B cell (primary cell): ENCODE results near the gene MMP15. TPM values are rescaled to one million over a fixed set of nuclear protein-coding genes. Genes with fewer than 3 reads are reported as not detected.

Source experiments
- ATAC-seq: fragments of 200-7000 bp; cut with Tn5 transposase; one replicate; pipeline ENCODE4 v1.10.0; 2021; ENCODE audit warnings: low read depth, mild to moderate bottlenecking, moderate number of reproducible peaks, moderate library complexity
- CTCF ChIA-PET: fragments of 350-600 bp; sonication (Branson Sonifier 250); formaldehyde crosslinking; loops from one replicate; lab custom pipeline; 2021; ENCODE audit warnings: antibody characterized with exemption, inconsistent platforms; lab: Charles Lee
- POLR2A ChIA-PET: fragments of 350-600 bp; sonication (Branson Sonifier 250); formaldehyde crosslinking; loops from one replicate; lab custom pipeline; 2021; ENCODE audit warnings: antibody characterized with exemption; lab: Charles Lee
- DNase-seq: peaks from one replicate; pipeline ENCODE4 v3.0.0; 2013
- H2AFZ ChIP-seq: 2 replicates; pipeline ENCODE4 v1.6.1; 2012; ENCODE audit warnings: mild to moderate bottlenecking, low read depth, low read length; ENCODE audit not compliant: insufficient read depth, poor library complexity, severe bottlenecking
- H3K27ac ChIP-seq, 2 donors: 1 replicate in 1 of 2; 2 replicates in 1 of 2; pipeline ENCODE4 v1.5.1; 2012 to 2013; ENCODE audit warnings: low read length in 2 of 2, mild to moderate bottlenecking in 2 of 2, moderate library complexity in 1 of 2
- H3K27me3 ChIP-seq, 4 experiments: fragments of 200-600 bp in 1 of 4; sonication (generic) in 1 of 4; replicated peaks in 1 of 4; 1 replicate in 2 of 4; 2 replicates in 2 of 4; pipeline versions ENCODE4 v1.6.1 to v1.7.0; 2013 to 2016; ENCODE audit warnings: low read length in 3 of 4, mild to moderate bottlenecking in 2 of 4, mixed read lengths in 1 of 4, moderate library complexity in 1 of 4; ENCODE audit not compliant: insufficient read depth in 4 of 4, control insufficient read depth in 3 of 4; ENCODE audit errors: control extremely low read depth in 1 of 4
- H3K36me3 ChIP-seq, 2 experiments: replicated peaks in 1 of 2; 1 replicate in 1 of 2; 2 replicates in 1 of 2; pipeline versions ENCODE4 v1.6.1 to v1.7.1; 2013; ENCODE audit warnings: low read length in 1 of 2; ENCODE audit not compliant: insufficient read depth in 2 of 2, control insufficient read depth in 1 of 2; ENCODE audit errors: control extremely low read depth in 1 of 2, extremely low read depth in 1 of 2
- H3K4me1 ChIP-seq, 2 donors: fragments of 200-600 bp in 1 of 2; sonication (generic) in 1 of 2; 1 replicate in 1 of 2; 2 replicates in 1 of 2; pipeline versions ENCODE4 v1.5.1 to v1.6.1; 2013 to 2017; ENCODE audit warnings: low read length in 2 of 2; ENCODE audit not compliant: control insufficient read depth in 2 of 2, insufficient read depth in 2 of 2
- H3K4me2 ChIP-seq: replicated peaks from 2 replicates; pipeline ENCODE3; 2012; ENCODE audit warnings: mild to moderate bottlenecking, low read depth, low read length; ENCODE audit not compliant: poor library complexity, severe bottlenecking
- H3K4me3 ChIP-seq, 5 experiments: fragments of 200-600 bp in 1 of 5; sonication (generic) in 1 of 5; 1 replicate in 3 of 5; 2 replicates in 2 of 5; pipeline versions ENCODE4 v1.5.1 to v1.7.0; 2011 to 2016; ENCODE audit warnings: low read length in 4 of 5, mild to moderate bottlenecking in 4 of 5, low read depth in 2 of 5, control low read depth in 1 of 5, moderate library complexity in 1 of 5; ENCODE audit not compliant: insufficient read depth in 1 of 5; ENCODE audit errors: control extremely low read depth in 1 of 5, extremely low read depth in 1 of 5
- H3K79me2 ChIP-seq: fragments of 200-600 bp; sonication (generic); one replicate; pipeline ENCODE4 v1.6.0; 2016; ENCODE audit warnings: low read length; ENCODE audit not compliant: control insufficient read depth, insufficient read depth
- H3K9ac ChIP-seq: fragments of 200-600 bp; sonication (generic); 2 replicates; pipeline ENCODE4 v1.6.1; 2017; ENCODE audit warnings: mild to moderate bottlenecking, low read length, moderate library complexity
- H3K9me3 ChIP-seq, 3 donors: one replicate each; pipeline versions ENCODE4 v1.6.1 to v1.7.1; 2013; ENCODE audit warnings: low read length in 2 of 3; ENCODE audit not compliant: control insufficient read depth in 2 of 3, insufficient read depth in 1 of 3; ENCODE audit errors: control extremely low read depth in 1 of 3
- H4K20me1 ChIP-seq: 2 replicates; pipeline ENCODE4 v1.6.0; 2012; ENCODE audit warnings: mild to moderate bottlenecking, low read length; ENCODE audit not compliant: insufficient read depth, control insufficient read depth, poor library complexity, severe bottlenecking
- H3K27ac Mint-ChIP-seq: one replicate; pipeline ENCODE4 v1.8.0; 2021; ENCODE audit warnings: mixed read lengths
- H3K27me3 Mint-ChIP-seq: one replicate; pipeline ENCODE4 v1.8.0; 2021; ENCODE audit warnings: mixed read lengths
- H3K4me1 Mint-ChIP-seq: one replicate; pipeline ENCODE4 v1.8.0; 2021; ENCODE audit warnings: mixed read lengths
- H3K4me3 Mint-ChIP-seq: one replicate; pipeline ENCODE4 v1.8.0; 2021; ENCODE audit warnings: mixed read lengths
- H3K9me3 Mint-ChIP-seq: one replicate; pipeline ENCODE4 v1.8.0; 2022; ENCODE audit warnings: mixed read lengths; ENCODE audit not compliant: insufficient read depth
- CTCF ChIP-seq: fragments of 200-600 bp; IDR thresholded peaks from one replicate; pipeline ENCODE4 v1.8.0; 2022; ENCODE audit warnings: antibody characterized with exemption, mild to moderate bottlenecking
- EZH2 ChIP-seq: IDR thresholded peaks from 2 replicates; pipeline ENCODE4 v1.6.1; 2012; ENCODE audit warnings: borderline replicate concordance, low read depth, mild to moderate bottlenecking, moderate library complexity, low read length; ENCODE audit not compliant: insufficient read depth, poor library complexity, severe bottlenecking
- WGBS: methylation state at CpG from one replicate; pipeline ENCODE4 v1.1.5; 2013; ENCODE audit warnings: missing lambda C conversion rate; ENCODE audit not compliant: insufficient coverage; 5-methylcytosine and 5-hydroxymethylcytosine counted together
- intact Hi-C: fragments of 100-400 bp; cut with micrococcal nuclease; formaldehyde crosslinking; loops from one replicate; pipeline ENCODE4 v1.10.0; 2022
- polyA plus RNA-seq: library from polyadenylated mRNA; depleted of rRNA; stranded (reverse); fragments of >200 nt; gene quantifications from 2 replicates; pipeline ENCODE4 v1.2.3, GENCODE V29; 2012
- total RNA-seq, 2 donors: library from RNA; stranded (reverse); fragments of 120-200 nt in 1 of 2; gene quantifications; 1 replicate in 1 of 2; 2 replicates in 1 of 2; pipeline versions ENCODE4 v1.2.3 to v1.2.4, GENCODE V29; 2013 to 2022

MMP15 gene
- total and polyA plus RNA-seq, 2 donors (not counting 1 experiment from before 2014, with no cell fraction given), result not detected

- CTCF ChIA-PET, result no interaction called here
Observed at GRCh38 chr16:58074657-58075056, 49.1 kb downstream of the MMP15 start.

GRCh38 chr16:58076514-58076913 is 51.0 kb downstream of the MMP15 start:
- ChIA-PET POLR2A (no interaction called here), CTCF (no interaction called here)
- Histone ChIP-seq H3K4me2 (no peak overlapping the region), H3K4me1 (no peaks in the 10 kb centered on the region), H3K27ac (no peak overlapping the region), H4K20me1 (no peaks in the 10 kb centered on the region), H3K79me2 (no peaks in the 10 kb centered on the region), H3K36me3 (no peaks in the 10 kb centered on the region), H3K27me3 (no peaks in the 10 kb centered on the region), H3K4me3 (no peak overlapping the region), H3K9ac (no peak overlapping the region), H3K9me3 (peaks cover 0 to 10% (median 3%) of the 10 kb centered on the region in 3 donors), H2AFZ (no peak overlapping the region)
- no peak for ATAC-seq
- no peak overlapping the region for H3K27ac Mint-ChIP-seq
- no peak overlapping the region for H3K4me3 Mint-ChIP-seq
- intact Hi-C loops, result no loop called here
- WGBS, result no CpG with 5 or more reads among the region's 1 CpG
- peaks cover 8% of the 10 kb centered on the region for H3K27me3 Mint-ChIP-seq
- H3K4me1 Mint-ChIP-seq, result no peaks in the 10 kb centered on the region
- DNase-seq, result no peak
- peaks cover 9% of the 10 kb centered on the region for H3K9me3 Mint-ChIP-seq
- TF ChIP-seq CTCF (no peak), EZH2 (no peak)

More at GRCh38 chr16:58074657-58075056, 49.1 kb downstream of the MMP15 start:
- Histone ChIP-seq H3K9ac (no peak overlapping the region), H3K4me2 (no peak overlapping the region), H2AFZ (no peak overlapping the region), H3K4me1 (no peaks in the 10 kb centered on the region), H3K79me2 (no peaks in the 10 kb centered on the region), H3K9me3 (peaks cover 0 to 10% (median 3%) of the 10 kb centered on the region in 3 donors), H3K36me3 (no peaks in the 10 kb centered on the region), H3K4me3 (no peak overlapping the region), H4K20me1 (no peaks in the 10 kb centered on the region), H3K27me3 (no peaks in the 10 kb centered on the region), H3K27ac (no peak overlapping the region)
- POLR2A ChIA-PET, result no interaction called here
- peaks cover 8% of the 10 kb centered on the region for H3K27me3 Mint-ChIP-seq
- TF ChIP-seq CTCF (no peak), EZH2 (no peak)
- H3K9me3 Mint-ChIP-seq, result peaks cover 9% of the 10 kb centered on the region
- ATAC-seq (no peak), DNase-seq (no peak)
- no peaks in the 10 kb centered on the region for H3K4me1 Mint-ChIP-seq
- WGBS, result 79% methylated on average over 2 of the region's 4 CpGs
- intact Hi-C loops, result no loop called here
- H3K4me3 Mint-ChIP-seq, result no peak overlapping the region
- no peak overlapping the region for H3K27ac Mint-ChIP-seq
